HG03280 (cell line): ENCODE measurements around the gene IGHMBP2.

Experiments used
- ATAC-seq: cut with Tn5 transposase; IDR thresholded peaks from one replicate; pipeline ENCODE4 v1.9.1; 2021; ENCODE audit warnings: mild to moderate bottlenecking, moderate library complexity; ENCODE audit not compliant: unreplicated experiment

The IGHMBP2 gene

DNA sequence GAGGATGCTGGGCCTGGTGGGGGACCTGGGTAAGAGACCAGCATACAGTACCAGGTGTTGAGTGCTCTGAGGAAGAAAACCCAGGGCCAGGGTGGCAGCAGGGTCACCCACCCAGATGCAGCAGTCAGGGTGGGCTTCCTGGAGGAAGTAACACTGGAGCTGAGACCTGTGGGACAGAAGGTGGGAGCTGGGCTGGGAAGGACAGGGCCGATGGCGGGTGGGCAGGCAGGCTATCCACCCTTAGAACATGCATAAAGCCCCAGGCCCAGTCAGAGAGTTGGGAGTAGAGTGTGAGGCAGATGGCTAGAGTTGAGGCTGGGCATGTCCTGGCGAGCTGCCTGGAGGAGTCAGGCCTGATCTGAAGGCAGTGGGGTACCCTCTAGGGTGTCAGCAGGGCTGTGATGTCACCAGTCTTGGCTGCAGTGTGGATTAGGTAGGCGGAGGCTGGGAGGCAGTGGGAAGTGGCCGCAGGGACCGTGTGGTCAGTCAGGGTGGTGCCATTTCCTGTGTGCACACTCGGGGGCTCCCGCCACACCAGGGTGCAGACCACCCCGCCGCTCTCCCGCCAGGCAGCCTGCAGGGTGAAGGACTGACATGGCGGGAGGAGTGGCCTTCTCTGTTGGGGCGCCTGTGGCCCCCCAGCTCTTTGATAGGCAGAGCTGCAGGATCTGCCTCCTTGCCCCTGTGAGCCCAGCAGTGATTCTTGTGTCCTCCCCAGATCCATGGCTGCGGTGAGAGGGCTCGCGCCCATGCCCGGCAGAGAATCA lies 35.3 kb downstream of the IGHMBP2 start:
- no peak for ATAC-seq

DNA sequence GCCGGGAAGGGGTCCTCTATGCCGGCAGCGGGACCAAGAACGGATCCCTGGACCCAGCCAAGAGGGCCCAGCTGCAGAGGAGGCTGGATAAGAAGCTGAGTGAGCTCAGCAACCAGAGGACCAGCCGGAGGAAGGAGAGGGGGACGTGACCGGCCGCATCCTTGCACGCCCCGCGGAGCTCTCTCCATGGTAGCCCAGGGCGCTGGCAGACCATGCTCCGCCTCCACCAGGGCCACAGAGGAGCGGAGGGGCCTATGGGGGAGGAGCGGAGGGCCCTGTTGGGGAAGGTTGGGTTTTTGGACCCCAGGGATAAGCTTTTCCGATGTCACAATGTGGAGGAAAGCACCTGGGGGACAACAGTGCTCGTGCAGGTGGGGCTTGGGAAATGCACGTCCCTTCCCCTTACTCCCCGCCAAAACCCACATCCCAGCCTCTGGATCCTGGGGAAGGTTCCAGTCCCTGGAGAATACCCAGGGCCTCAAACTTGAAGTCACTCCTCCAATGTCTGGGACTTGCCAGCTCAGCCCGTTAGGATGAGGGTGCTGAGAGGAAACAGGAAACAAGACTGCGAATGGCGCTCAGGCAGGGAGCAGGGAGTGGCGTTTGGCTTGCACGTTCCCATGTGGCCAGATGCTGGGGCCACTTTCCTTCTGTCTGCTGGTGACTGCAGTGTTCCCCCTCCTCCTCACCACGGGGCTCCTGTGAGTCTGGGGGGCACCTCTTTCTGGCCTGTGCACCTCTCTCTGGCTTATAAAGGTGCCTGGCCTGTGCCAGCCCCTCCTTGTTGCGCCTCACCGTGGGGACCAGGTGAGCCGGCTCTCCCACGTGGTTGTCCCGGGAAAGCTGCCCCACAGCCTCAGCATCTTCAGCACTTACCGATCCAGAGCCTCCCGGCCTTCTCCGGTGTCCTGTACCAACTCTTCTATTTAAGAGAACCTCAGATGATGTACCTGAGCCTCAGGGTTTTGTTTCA lies 36.2 kb downstream of the IGHMBP2 start:
- no peak for ATAC-seq

GRCh38 chr11:68940651-68941323 lies 37.1 kb downstream of the IGHMBP2 start:
- no peak for ATAC-seq

GRCh38 chr11:68941324-68942094 lies 37.8 kb downstream of the IGHMBP2 start:
- no peak for ATAC-seq

- no peak for ATAC-seq
Observed at GRCh38 chr11:68942095-68942620, 38.5 kb downstream of the IGHMBP2 start.

DNA sequence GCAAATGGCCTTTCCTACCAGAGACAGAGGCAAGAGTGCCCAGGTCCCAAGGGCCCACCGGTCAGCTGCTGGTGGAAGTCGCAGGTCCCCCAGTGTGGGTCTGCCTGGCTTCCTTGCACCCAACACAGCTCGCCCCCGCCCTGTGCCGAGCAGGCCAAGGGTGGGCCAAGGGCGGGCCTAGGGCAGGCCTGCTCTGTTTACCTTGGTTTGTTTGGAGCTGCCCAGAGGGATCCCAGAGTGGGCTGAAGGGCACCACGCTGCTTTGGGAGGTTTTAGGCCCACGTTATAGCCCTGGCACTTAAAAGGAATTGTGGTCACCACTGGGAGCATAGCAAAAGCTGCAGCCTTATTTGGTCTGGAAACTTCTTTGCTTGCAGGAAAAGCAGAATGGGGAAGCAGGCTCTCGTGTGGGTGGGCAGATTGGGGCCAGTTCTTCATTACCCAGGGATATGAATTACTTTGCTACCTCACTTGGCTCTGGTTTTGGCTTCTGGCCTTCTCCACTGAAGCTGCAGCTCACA lies 39.1 kb downstream of the IGHMBP2 start:
- ATAC-seq = no peak

DNA sequence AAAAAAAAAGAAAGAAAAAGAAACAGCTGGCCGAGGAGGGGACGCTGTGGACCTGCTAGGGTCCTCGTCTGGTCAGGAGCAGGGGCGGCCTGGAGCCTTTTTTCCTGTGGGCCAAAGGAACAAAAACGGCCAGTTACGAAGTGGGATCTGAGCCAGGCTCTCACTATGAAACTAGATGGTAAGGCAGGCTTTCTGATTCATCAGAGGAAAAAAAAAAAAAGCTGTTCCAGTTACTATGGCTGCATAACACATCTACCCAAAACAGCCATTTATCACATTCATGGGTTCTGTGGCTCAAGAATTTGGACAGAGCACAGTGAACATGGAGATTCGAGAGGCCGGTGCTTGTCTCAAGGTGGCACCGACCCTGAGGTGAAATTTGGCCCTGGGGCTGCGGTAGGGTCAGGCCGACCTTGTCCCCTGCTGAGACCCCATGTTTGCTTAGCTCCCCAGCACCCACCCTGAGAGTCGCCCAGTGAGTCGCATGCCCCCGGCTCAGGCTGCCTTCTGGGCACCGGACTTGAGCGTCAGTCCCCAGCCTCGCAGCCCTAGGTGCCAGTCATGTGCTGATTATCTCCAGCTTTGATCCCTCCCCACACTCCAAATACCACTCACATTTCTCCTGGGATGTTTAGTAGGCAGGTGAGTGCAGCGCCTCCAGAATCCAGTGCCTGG lies 42.9 kb downstream of the IGHMBP2 start:
- no peak for ATAC-seq

GRCh38 chr11:68947151-68947550 lies 43.5 kb downstream of the IGHMBP2 start:
- ATAC-seq = no peak

DNA sequence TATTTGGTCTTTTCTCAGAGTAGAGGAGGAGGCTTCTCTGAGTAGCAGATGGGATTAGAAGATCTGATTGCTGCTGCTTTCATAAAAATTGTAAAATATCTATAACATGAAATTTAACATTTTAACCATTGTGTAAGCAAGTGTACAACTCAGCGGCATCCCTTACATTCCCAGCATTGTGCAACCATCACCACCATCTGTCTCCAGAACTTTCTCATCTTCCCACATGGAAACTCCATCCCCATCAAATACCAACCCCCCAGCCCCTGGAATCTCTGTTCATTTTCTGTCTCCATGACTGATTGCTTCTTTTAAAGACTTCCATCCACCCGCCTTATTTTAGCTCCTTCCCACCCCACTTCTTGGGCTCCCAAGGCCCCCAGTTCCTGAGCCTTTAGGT lies 44.8 kb downstream of the IGHMBP2 start:
- no peak for ATAC-seq

- no peak for ATAC-seq
Observed at GRCh38 chr11:68948935-68949334, 45.2 kb downstream of the IGHMBP2 start.

DNA sequence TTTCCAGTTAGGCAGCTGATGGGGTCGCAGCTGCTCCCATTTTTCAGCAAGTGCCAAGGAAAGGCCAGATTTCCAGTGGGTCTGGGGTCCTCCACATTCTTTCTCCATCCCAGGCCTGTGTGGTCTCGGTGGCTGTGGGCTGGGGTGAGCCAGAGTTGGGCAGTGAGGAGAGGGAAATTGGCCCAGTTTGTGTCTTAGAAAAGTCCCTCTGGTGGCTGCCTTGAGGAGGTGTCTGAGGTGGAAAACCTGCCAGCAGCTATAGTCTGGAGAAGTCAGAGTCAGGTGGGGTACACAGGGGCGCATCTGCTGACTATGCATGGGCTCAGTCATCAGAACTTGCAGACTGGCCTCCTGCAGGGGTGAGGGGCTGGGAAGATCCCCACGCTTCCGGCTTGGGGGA lies 46.6 kb downstream of the IGHMBP2 start:
- no peak for ATAC-seq

DNA sequence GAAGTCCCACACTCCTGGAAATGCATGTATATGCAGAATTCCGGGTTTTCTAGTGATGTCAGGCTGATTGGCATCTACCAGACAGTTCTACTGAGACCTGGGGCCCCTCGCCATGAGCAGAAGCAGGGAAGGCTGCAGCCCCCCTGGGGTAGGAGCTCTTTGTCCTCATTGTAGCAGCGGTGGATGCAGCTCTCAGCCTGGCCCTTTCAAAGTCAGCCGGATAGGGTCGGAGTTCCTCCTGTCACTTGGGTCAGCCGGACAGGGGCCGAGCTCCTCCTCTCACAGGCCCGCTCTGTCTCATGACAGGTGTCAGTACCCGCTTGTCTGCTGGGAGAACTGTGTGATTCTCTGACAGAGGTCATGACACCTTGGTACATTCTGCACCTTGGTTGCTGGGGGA lies 47.1 kb downstream of the IGHMBP2 start:
- no peak for ATAC-seq

- no peak for ATAC-seq
Observed at GRCh38 chr11:68954836-68955606, 51.3 kb downstream of the IGHMBP2 start.

- ATAC-seq = no peak
Observed at GRCh38 chr11:68955607-68955958, 51.9 kb downstream of the IGHMBP2 start.

- ATAC-seq = no peak
Observed at GRCh38 chr11:68956142-68956541, 52.5 kb downstream of the IGHMBP2 start.

DNA sequence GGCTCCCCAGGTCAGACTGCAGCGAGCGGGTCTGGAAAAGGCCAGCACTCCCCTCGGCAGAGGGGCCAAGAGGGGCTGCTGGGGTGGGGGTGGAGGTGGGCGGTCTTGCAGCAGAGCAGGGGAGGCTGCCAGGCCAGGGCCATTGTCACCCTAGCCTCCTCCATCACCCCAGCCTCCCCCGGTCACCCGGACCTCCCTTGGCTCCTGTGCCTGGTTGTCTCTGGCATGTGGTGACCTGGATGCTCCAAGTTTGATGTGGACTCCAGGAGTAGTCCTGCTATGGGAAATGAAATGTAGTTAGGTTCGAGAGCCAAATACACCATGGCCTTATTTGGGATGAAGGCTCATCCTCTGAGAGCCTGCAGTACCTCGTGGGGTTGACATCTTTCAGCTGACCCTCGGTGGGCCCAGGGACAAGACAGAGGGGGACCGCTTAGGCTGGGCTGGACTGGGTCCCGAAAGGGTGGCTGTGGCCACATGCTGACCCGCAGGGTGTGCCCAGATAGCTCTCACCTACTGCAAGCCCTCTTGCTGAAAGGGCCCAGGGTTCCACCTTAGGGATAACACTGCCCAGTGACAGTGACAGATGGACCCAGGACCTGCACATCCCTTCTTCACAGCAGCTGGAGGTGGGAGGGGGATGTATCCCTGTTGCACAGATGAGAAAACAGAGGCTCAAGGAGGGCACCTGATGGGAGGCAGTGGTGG lies 53.0 kb downstream of the IGHMBP2 start:
- ATAC-seq = no peak

DNA sequence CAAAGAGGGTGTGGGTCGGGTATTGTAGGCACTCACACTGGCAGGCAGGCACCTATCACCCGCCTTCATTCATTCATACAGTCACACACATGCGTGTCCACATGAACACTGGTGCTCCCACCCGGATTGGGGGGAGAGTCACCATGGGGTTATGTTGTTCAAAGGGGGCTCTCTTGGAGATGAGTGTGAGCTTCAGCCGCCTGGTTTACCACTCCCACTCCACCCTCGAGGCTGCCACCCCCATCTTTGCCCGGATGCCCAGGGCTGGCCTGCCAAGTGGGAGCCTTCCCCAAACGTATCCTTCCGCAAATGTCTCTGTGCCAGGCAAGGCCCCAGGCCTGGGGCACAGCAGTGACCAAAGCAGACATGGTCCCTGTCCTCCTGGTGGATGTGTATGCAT lies 54.5 kb downstream of the IGHMBP2 start:
- ATAC-seq = no peak
